ENCODE measurements around the gene TRIM22. TPM values are rescaled to one million over a fixed set of nuclear protein-coding genes. Genes with fewer than 3 reads are reported as not detected.

The TRIM22 gene
- polyA plus RNA-seq, 1 donor from 2014 or later = 4.3 TPM

GRCh38 chr11:5691964-5692361 lies 2.4 kb downstream of the TRIM22 start:
- Histone ChIP-seq H3K27me3 (ENCODE audit: insufficient read depth, low read depth, low read length) (no peaks in the 10 kb centered on the region), H3K79me2 (replicated peaks; ENCODE audit: insufficient read depth, low read length) (no peaks in the 10 kb centered on the region), H3K9me2 (ENCODE audit: insufficient read depth, low read length) (no peaks in the 10 kb centered on the region), H3K4me3 (ENCODE audit: low read length) (no peak overlapping the region), H3K9ac (ENCODE audit: low read length) (no peak overlapping the region), H4K20me1 (ENCODE audit: insufficient read depth) (no peaks in the 10 kb centered on the region), H3K4me2 (ENCODE audit: low read length) (no peak overlapping the region), H2AFZ (ENCODE audit: low read depth, low read length) (no peak overlapping the region), H3K27ac (ENCODE audit: low read length) (no peak overlapping the region), H3K9me3 (ENCODE audit: low read length) (no peaks in the 10 kb centered on the region), H3K36me3 (ENCODE audit: insufficient read depth, low read length) (no peaks in the 10 kb centered on the region), H3F3A (ENCODE audit: insufficient read depth, low read length, poor library complexity, severe bottlenecking) (no peaks in the 10 kb centered on the region)
- no peak for TF ChIP-seq EZH2 (IDR thresholded peaks at IDR 0.05; ENCODE audit: borderline replicate concordance, insufficient read depth, low read length, poor library complexity, severe bottlenecking)
- no peak for TF ChIP-seq POLR2AphosphoS5 (IDR thresholded peaks at IDR 0.05)
- TF ChIP-seq, protein P1, sequence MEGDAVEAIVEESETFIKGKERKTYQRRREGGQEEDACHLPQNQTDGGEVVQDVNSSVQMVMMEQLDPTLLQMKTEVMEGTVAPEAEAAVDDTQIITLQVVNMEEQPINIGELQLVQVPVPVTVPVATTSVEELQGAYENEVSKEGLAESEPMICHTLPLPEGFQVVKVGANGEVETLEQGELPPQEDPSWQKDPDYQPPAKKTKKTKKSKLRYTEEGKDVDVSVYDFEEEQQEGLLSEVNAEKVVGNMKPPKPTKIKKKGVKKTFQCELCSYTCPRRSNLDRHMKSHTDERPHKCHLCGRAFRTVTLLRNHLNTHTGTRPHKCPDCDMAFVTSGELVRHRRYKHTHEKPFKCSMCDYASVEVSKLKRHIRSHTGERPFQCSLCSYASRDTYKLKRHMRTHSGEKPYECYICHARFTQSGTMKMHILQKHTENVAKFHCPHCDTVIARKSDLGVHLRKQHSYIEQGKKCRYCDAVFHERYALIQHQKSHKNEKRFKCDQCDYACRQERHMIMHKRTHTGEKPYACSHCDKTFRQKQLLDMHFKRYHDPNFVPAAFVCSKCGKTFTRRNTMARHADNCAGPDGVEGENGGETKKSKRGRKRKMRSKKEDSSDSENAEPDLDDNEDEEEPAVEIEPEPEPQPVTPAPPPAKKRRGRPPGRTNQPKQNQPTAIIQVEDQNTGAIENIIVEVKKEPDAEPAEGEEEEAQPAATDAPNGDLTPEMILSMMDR (IDR thresholded peaks at IDR 0.05; ENCODE audit: poor library complexity, severe bottlenecking) = no peak
- no peak for TF ChIP-seq EP300 (conservative IDR thresholded peaks at IDR 0.05; ENCODE audit: poor library complexity, severe bottlenecking)
- no peak for TF ChIP-seq TAF1 (IDR thresholded peaks at IDR 0.05; ENCODE audit: low read depth)
- TF ChIP-seq MXI1 (conservative IDR thresholded peaks at IDR 0.05; ENCODE audit: poor library complexity, severe bottlenecking) = no peak
- TF ChIP-seq, protein P2, sequence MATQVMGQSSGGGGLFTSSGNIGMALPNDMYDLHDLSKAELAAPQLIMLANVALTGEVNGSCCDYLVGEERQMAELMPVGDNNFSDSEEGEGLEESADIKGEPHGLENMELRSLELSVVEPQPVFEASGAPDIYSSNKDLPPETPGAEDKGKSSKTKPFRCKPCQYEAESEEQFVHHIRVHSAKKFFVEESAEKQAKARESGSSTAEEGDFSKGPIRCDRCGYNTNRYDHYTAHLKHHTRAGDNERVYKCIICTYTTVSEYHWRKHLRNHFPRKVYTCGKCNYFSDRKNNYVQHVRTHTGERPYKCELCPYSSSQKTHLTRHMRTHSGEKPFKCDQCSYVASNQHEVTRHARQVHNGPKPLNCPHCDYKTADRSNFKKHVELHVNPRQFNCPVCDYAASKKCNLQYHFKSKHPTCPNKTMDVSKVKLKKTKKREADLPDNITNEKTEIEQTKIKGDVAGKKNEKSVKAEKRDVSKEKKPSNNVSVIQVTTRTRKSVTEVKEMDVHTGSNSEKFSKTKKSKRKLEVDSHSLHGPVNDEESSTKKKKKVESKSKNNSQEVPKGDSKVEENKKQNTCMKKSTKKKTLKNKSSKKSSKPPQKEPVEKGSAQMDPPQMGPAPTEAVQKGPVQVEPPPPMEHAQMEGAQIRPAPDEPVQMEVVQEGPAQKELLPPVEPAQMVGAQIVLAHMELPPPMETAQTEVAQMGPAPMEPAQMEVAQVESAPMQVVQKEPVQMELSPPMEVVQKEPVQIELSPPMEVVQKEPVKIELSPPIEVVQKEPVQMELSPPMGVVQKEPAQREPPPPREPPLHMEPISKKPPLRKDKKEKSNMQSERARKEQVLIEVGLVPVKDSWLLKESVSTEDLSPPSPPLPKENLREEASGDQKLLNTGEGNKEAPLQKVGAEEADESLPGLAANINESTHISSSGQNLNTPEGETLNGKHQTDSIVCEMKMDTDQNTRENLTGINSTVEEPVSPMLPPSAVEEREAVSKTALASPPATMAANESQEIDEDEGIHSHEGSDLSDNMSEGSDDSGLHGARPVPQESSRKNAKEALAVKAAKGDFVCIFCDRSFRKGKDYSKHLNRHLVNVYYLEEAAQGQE (IDR thresholded peaks at IDR 0.05; ENCODE audit: borderline replicate concordance) = no peak
- no peak for TF ChIP-seq SMC3 (conservative IDR thresholded peaks at IDR 0.05; ENCODE audit: poor library complexity)
- no peak for TF ChIP-seq RAD21 (conservative IDR thresholded peaks at IDR 0.05)

GRCh38 chr11:5694642-5695041 lies 5.1 kb downstream of the TRIM22 start:
- no peak overlapping the region for H3K9ac ChIP-seq (ENCODE audit: low read length)
- H4K20me1 ChIP-seq (ENCODE audit: insufficient read depth) = no peaks in the 10 kb centered on the region
- no peak overlapping the region for H3K4me3 ChIP-seq (ENCODE audit: low read length)
- no peak overlapping the region for H3K27ac ChIP-seq (ENCODE audit: low read length)
- H3K79me2 ChIP-seq (replicated peaks; ENCODE audit: insufficient read depth, low read length) = no peaks in the 10 kb centered on the region
- no peak overlapping the region for H2AFZ ChIP-seq (ENCODE audit: low read depth, low read length)
- no peaks in the 10 kb centered on the region for H3K27me3 ChIP-seq (ENCODE audit: insufficient read depth, low read depth, low read length)
- H3K4me2 ChIP-seq (ENCODE audit: low read length) = no peak overlapping the region
- no peaks in the 10 kb centered on the region for H3K9me3 ChIP-seq (ENCODE audit: low read length)
- H3K36me3 ChIP-seq (ENCODE audit: insufficient read depth, low read length) = no peaks in the 10 kb centered on the region
- H3K9me2 ChIP-seq (ENCODE audit: insufficient read depth, low read length) = no peaks in the 10 kb centered on the region
- TF ChIP-seq POLR2AphosphoS5 (IDR thresholded peaks at IDR 0.05) (no peak), RAD21 (conservative IDR thresholded peaks at IDR 0.05) (no peak), MXI1 (conservative IDR thresholded peaks at IDR 0.05; ENCODE audit: poor library complexity, severe bottlenecking) (no peak), SMC3 (conservative IDR thresholded peaks at IDR 0.05; ENCODE audit: poor library complexity) (no peak), EP300 (conservative IDR thresholded peaks at IDR 0.05; ENCODE audit: poor library complexity, severe bottlenecking) (no peak), TAF1 (IDR thresholded peaks at IDR 0.05; ENCODE audit: low read depth) (no peak), EZH2 (IDR thresholded peaks at IDR 0.05; ENCODE audit: borderline replicate concordance, insufficient read depth, low read length, poor library complexity, severe bottlenecking) (no peak)
- TF ChIP-seq, protein P2 (IDR thresholded peaks at IDR 0.05; ENCODE audit: borderline replicate concordance) = no peak
- TF ChIP-seq, protein P1 (IDR thresholded peaks at IDR 0.05; ENCODE audit: poor library complexity, severe bottlenecking) = no peak
- no peaks in the 10 kb centered on the region for H3F3A ChIP-seq (ENCODE audit: insufficient read depth, low read length, poor library complexity, severe bottlenecking)
